Measurements from ENCODE around the gene PADI6.
"Not testable (repeated sequence)": the region's sequence is repeated elsewhere in the genome, so short reads cannot be mapped to it uniquely, and the experiment has no call there.

- TF ChIP-seq CTCF (IDR thresholded peaks at IDR 0.05; ENCODE audit: borderline replicate concordance, extremely low read depth, low read length, poor library complexity, severe bottlenecking); EZH2 (IDR thresholded peaks at IDR 0.05; ENCODE audit: borderline replicate concordance, low read depth, low read length, severe bottlenecking): not testable (repeated sequence)
Observed at GRCh38 chr1:17345506-17345905, 26.5 kb upstream of the PADI6 start.
